ENCODE data around the gene MPHOSPH9.

MPHOSPH9 gene

DNA sequence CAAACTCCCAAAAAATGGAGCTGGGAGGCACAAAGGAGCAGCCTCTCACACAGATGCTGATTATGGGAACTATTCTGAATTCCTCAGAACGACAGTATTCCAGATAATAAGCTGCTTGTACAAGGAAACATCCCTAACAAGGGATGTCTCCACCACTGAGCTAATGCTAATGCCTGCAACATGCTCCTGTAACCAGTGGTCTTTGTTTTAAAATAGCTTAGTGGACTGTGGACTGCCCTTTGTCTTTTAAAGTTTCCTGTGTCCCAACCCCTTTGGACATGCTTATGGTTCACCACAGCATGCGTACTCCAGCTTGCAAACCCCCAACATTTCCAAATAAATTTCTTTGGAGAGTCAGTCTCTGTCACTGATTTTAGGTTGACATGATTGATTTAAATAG is 65.6 kb downstream of the MPHOSPH9 start:
- Histone ChIP-seq H3K36me3 (ENCODE audit: insufficient read depth, low read length) (peaks cover 71% of the 10 kb centered on the region), H3K27me3 (ENCODE audit: insufficient read depth, low read length, poor library complexity) (no peaks in the 10 kb centered on the region), H2AFZ (ENCODE audit: low read depth, low read length) (no peak overlapping the region)

DNA sequence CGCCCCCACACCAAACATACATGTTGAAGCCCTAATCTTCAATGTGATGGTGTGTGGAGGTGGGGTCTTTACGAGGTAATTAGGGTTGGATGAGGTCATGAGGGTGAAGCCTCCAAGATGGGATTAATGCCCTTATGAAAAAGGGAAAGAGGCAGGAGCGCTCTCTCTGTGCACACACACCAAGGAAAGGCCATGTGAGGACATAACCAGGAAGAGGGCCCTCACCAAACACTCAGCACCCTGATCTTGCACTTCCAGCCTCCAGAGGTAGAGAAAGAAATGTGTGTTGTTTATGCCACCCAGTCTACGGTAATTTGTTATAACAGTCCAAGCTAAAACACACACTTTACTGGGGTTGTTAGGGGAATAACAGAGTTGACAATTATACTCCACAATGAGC is 67.4 kb downstream of the MPHOSPH9 start:
- Histone ChIP-seq H3K79me2 (ENCODE audit: insufficient read depth, low read length) (no peaks in the 10 kb centered on the region), H3K4me3 (ENCODE audit: low read depth in 1 of 2, low read length in 2 of 2) (no peak overlapping the region), H2AFZ (ENCODE audit: low read depth, low read length) (no peak overlapping the region), H4K20me1 (ENCODE audit: insufficient read depth, low read length) (no peaks in the 10 kb centered on the region), H3K27me3 (ENCODE audit: insufficient read depth, low read length, poor library complexity) (no peaks in the 10 kb centered on the region), H3K9ac (ENCODE audit: low read depth, low read length) (no peak overlapping the region), H3K9me3 (ENCODE audit: insufficient read depth, low read length, severe bottlenecking) (no peaks in the 10 kb centered on the region), H3K4me1 (ENCODE audit: insufficient read depth, low read length) (no peaks in the 10 kb centered on the region), H3K27ac (ENCODE audit: low read length) (no peak overlapping the region), H3K4me2 (ENCODE audit: insufficient read depth, low read length) (no peak overlapping the region), H3K36me3 (ENCODE audit: insufficient read depth, low read length) (peaks cover 78% of the 10 kb centered on the region)
- DNase-seq (no peak), ATAC-seq (ENCODE audit: insufficient read depth, low read depth) (no peak)
- no peak for TF ChIP-seq EZH2 (IDR thresholded peaks at IDR 0.05; ENCODE audit: borderline replicate concordance, low read depth, low read length, severe bottlenecking)
- TF ChIP-seq, protein P1, sequence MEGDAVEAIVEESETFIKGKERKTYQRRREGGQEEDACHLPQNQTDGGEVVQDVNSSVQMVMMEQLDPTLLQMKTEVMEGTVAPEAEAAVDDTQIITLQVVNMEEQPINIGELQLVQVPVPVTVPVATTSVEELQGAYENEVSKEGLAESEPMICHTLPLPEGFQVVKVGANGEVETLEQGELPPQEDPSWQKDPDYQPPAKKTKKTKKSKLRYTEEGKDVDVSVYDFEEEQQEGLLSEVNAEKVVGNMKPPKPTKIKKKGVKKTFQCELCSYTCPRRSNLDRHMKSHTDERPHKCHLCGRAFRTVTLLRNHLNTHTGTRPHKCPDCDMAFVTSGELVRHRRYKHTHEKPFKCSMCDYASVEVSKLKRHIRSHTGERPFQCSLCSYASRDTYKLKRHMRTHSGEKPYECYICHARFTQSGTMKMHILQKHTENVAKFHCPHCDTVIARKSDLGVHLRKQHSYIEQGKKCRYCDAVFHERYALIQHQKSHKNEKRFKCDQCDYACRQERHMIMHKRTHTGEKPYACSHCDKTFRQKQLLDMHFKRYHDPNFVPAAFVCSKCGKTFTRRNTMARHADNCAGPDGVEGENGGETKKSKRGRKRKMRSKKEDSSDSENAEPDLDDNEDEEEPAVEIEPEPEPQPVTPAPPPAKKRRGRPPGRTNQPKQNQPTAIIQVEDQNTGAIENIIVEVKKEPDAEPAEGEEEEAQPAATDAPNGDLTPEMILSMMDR (IDR thresholded peaks at IDR 0.05; ENCODE audit: borderline replicate concordance, extremely low read depth, low read length, poor library complexity, severe bottlenecking): no peak

More for the DNA sequence above, 65.6 kb downstream of the MPHOSPH9 start:
- ATAC-seq (ENCODE audit: insufficient read depth, low read depth) (no peak), DNase-seq (no peak)
- Histone ChIP-seq H3K4me3 (ENCODE audit: low read depth in 1 of 2, low read length in 2 of 2) (no peak overlapping the region), H4K20me1 (ENCODE audit: insufficient read depth, low read length) (no peaks in the 10 kb centered on the region), H3K4me1 (ENCODE audit: insufficient read depth, low read length) (no peaks in the 10 kb centered on the region), H3K9ac (ENCODE audit: low read depth, low read length) (no peak overlapping the region), H3K79me2 (ENCODE audit: insufficient read depth, low read length) (no peaks in the 10 kb centered on the region), H3K4me2 (ENCODE audit: insufficient read depth, low read length) (no peak overlapping the region), H3K27ac (ENCODE audit: low read length) (no peak overlapping the region), H3K9me3 (ENCODE audit: insufficient read depth, low read length, severe bottlenecking) (no peaks in the 10 kb centered on the region)
- no peak for TF ChIP-seq EZH2 (IDR thresholded peaks at IDR 0.05; ENCODE audit: borderline replicate concordance, low read depth, low read length, severe bottlenecking)
- TF ChIP-seq, protein P1 (IDR thresholded peaks at IDR 0.05; ENCODE audit: borderline replicate concordance, extremely low read depth, low read length, poor library complexity, severe bottlenecking): no peak

DNA sequence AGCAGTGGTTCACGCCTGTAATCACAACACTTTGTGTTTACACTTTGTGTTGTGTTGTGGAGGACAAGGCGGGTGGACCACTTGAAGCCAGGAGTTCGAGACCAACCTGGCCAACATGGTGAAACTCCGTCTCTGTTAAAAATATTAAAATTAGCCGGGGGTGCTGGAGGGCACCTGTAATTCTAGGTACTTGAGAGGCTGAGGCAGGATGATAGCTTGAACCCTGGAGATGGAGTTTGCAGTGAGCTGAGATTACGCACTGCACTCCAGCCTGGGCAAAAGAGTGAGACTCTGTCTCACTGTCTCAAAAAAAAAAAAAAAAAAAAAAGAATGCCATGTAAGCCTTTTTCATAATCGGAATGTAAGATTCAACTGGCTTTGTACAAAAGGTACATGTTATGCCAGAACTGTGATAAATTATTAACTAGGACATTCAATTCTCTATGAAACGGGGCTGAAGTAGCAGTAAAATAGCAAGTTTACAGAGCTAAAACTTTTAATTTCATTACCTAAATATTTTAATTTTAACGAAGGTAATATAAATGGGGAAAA is 68.2 kb downstream of the MPHOSPH9 start:
- Histone ChIP-seq H3K36me3 (ENCODE audit: insufficient read depth, low read length) (peaks cover 83% of the 10 kb centered on the region), H3K4me3 (ENCODE audit: low read depth in 1 of 2, low read length in 2 of 2) (no peak overlapping the region), H3K4me1 (ENCODE audit: insufficient read depth, low read length) (no peaks in the 10 kb centered on the region), H3K27me3 (ENCODE audit: insufficient read depth, low read length, poor library complexity) (no peaks in the 10 kb centered on the region), H3K4me2 (ENCODE audit: insufficient read depth, low read length) (no peak overlapping the region), H4K20me1 (ENCODE audit: insufficient read depth, low read length) (no peaks in the 10 kb centered on the region), H3K27ac (ENCODE audit: low read length) (no peak overlapping the region), H3K79me2 (ENCODE audit: insufficient read depth, low read length) (no peaks in the 10 kb centered on the region), H3K9me3 (ENCODE audit: insufficient read depth, low read length, severe bottlenecking) (no peaks in the 10 kb centered on the region), H3K9ac (ENCODE audit: low read depth, low read length) (no peak overlapping the region), H2AFZ (ENCODE audit: low read depth, low read length) (no peak overlapping the region)
- DNase-seq: no peak
- ATAC-seq (ENCODE audit: insufficient read depth, low read depth): no peak
- no peak for TF ChIP-seq EZH2 (IDR thresholded peaks at IDR 0.05; ENCODE audit: borderline replicate concordance, low read depth, low read length, severe bottlenecking)
- TF ChIP-seq, protein P1 (IDR thresholded peaks at IDR 0.05; ENCODE audit: borderline replicate concordance, extremely low read depth, low read length, poor library complexity, severe bottlenecking): no peak

All from DND-41 (cell line).